Astrocyte (in vitro differentiated cells and primary cell): ENCODE data around the gene SNED1. TPM values are rescaled to one million over a fixed set of nuclear protein-coding genes. Genes with fewer than 3 reads are reported as not detected.

ENCODE experiments used
- DNase-seq: peaks from one replicate; pipeline ENCODE4 v3.0.0-alpha.2; 2010; ENCODE audit warnings: low read depth
- FAIRE-seq: peaks from 2 replicates; lab custom pipeline; 2011; peaks lifted over from hg19 to GRCh38; lab: Jason Lieb, UNC
- H2AFZ ChIP-seq: 2 replicates; pipeline ENCODE4 v1.6.0; 2012; ENCODE audit warnings: low read depth, low read length, inconsistent platforms
- H3K27ac ChIP-seq: 2 replicates; pipeline ENCODE4 v1.5.1; 2011; ENCODE audit warnings: low read depth, low read length, inconsistent platforms
- H3K27me3 ChIP-seq: 2 replicates; pipeline ENCODE4 v1.6.0; 2011; ENCODE audit warnings: low read length, inconsistent platforms; ENCODE audit not compliant: insufficient read depth
- H3K36me3 ChIP-seq: 2 replicates; pipeline ENCODE4 v1.5.1; 2011; ENCODE audit warnings: low read length, inconsistent platforms; ENCODE audit not compliant: insufficient read depth
- H3K4me1 ChIP-seq: 2 replicates; pipeline ENCODE4 v1.5.1; 2011; ENCODE audit warnings: low read length, inconsistent platforms; ENCODE audit not compliant: insufficient read depth
- H3K4me2 ChIP-seq: 2 replicates; pipeline ENCODE4 v1.6.0; 2012; ENCODE audit warnings: low read length, inconsistent platforms
- H3K4me3 ChIP-seq: 2 replicates; pipeline ENCODE4 v1.5.1; 2011; ENCODE audit warnings: low read depth, mild to moderate bottlenecking, low read length, inconsistent platforms; ENCODE audit not compliant: insufficient read depth
- H3K79me2 ChIP-seq: 2 replicates; pipeline ENCODE4 v1.6.0; 2012; ENCODE audit warnings: mild to moderate bottlenecking, low read length, inconsistent platforms; ENCODE audit not compliant: insufficient read depth
- H3K9ac ChIP-seq: 2 replicates; pipeline ENCODE4 v1.6.0; 2012; ENCODE audit warnings: mild to moderate bottlenecking, low read length, inconsistent platforms
- H3K9me3 ChIP-seq: 2 replicates; pipeline ENCODE4 v1.5.1; 2012; ENCODE audit warnings: low read depth, mild to moderate bottlenecking, low read length, inconsistent platforms; ENCODE audit not compliant: insufficient read depth
- H4K20me1 ChIP-seq: 2 replicates; pipeline ENCODE4 v1.6.0; 2012; ENCODE audit warnings: low read length, inconsistent platforms; ENCODE audit not compliant: insufficient read depth
- H3K27ac Mint-ChIP-seq: one replicate; pipeline ENCODE4 v1.8.0; 2021; ENCODE audit warnings: mild to moderate bottlenecking, mixed read lengths; ENCODE audit not compliant: unreplicated experiment
- H3K27me3 Mint-ChIP-seq: one replicate; pipeline ENCODE4 v1.8.0; 2021; ENCODE audit warnings: low read depth, mixed read lengths; ENCODE audit not compliant: unreplicated experiment
- H3K36me3 Mint-ChIP-seq: one replicate; pipeline ENCODE4 v1.8.0; 2021; ENCODE audit warnings: low read depth, mixed read lengths; ENCODE audit not compliant: unreplicated experiment
- H3K4me1 Mint-ChIP-seq: one replicate; pipeline ENCODE4 v1.8.0; 2021; ENCODE audit warnings: low read depth, mixed read lengths; ENCODE audit not compliant: unreplicated experiment
- H3K4me3 Mint-ChIP-seq: one replicate; pipeline ENCODE4 v1.8.0; 2021; ENCODE audit warnings: mild to moderate bottlenecking, moderate library complexity, mixed read lengths; ENCODE audit not compliant: unreplicated experiment
- H3K9me3 Mint-ChIP-seq: one replicate; pipeline ENCODE4 v1.8.0; 2021; ENCODE audit warnings: mild to moderate bottlenecking, mixed read lengths; ENCODE audit not compliant: unreplicated experiment
- EZH2 ChIP-seq: IDR thresholded peaks from 2 replicates; pipeline ENCODE4 v1.6.1; 2012; ENCODE audit warnings: mild to moderate bottlenecking, low read length, inconsistent platforms; ENCODE audit not compliant: insufficient read depth
- total RNA-seq: library from RNA; stranded (reverse); gene quantifications from 2 replicates; pipeline ENCODE4 v1.2.1, GENCODE V29; 2021
- TF ChIP-seq, protein P1 (sequence below): IDR thresholded peaks from 2 replicates; pipeline ENCODE4 v1.5.1; 2011; ENCODE audit warnings: low read depth, mild to moderate bottlenecking, inconsistent platforms, low read length, moderate library complexity; ENCODE audit not compliant: insufficient read depth

SNED1 gene
- total RNA-seq, 1 donor from 2014 or later, result 0.23 TPM

DNA sequence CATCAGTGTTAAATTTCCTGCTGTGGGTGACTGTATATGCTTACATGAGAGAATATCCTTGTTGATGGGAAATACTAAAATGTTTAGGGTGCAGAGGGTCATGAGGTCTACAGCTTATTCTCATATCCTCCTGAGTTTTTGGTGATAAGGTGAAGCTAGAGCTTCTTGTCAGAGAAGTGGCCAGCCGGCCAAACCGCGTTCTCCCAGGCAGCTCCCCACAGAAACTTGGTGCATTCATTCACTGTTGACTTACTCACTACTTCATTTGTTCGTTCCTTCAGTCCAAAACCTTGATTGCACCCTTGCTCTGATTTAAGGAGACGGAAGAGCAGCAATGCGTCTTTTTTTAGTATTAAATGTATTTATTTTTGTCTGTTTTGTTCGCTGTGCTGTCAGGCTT is 8.7 kb downstream of the SNED1 start:
- H3K4me3 ChIP-seq, result no peak overlapping the region
- H3K4me1 ChIP-seq, result peaks cover 17% of the 10 kb centered on the region
- no peak overlapping the region for H3K9ac ChIP-seq
- H3K9me3 ChIP-seq, result peaks cover 13% of the 10 kb centered on the region
- peaks cover 31% of the 10 kb centered on the region for H3K27me3 Mint-ChIP-seq
- H3K27ac Mint-ChIP-seq, result no peak overlapping the region
- FAIRE-seq (no peak), DNase-seq (no peak)
- H3K4me1 Mint-ChIP-seq, result peaks cover 1% of the 10 kb centered on the region
- peaks cover 30% of the 10 kb centered on the region for H3K9me3 Mint-ChIP-seq
- TF ChIP-seq, protein P1, sequence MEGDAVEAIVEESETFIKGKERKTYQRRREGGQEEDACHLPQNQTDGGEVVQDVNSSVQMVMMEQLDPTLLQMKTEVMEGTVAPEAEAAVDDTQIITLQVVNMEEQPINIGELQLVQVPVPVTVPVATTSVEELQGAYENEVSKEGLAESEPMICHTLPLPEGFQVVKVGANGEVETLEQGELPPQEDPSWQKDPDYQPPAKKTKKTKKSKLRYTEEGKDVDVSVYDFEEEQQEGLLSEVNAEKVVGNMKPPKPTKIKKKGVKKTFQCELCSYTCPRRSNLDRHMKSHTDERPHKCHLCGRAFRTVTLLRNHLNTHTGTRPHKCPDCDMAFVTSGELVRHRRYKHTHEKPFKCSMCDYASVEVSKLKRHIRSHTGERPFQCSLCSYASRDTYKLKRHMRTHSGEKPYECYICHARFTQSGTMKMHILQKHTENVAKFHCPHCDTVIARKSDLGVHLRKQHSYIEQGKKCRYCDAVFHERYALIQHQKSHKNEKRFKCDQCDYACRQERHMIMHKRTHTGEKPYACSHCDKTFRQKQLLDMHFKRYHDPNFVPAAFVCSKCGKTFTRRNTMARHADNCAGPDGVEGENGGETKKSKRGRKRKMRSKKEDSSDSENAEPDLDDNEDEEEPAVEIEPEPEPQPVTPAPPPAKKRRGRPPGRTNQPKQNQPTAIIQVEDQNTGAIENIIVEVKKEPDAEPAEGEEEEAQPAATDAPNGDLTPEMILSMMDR, result no peak
- TF ChIP-seq EZH2, result no peak
- no peaks in the 10 kb centered on the region for H3K27me3 ChIP-seq
- H3K36me3 ChIP-seq, result no peaks in the 10 kb centered on the region
- peaks cover 2% of the 10 kb centered on the region for H3K36me3 Mint-ChIP-seq
- peaks cover 3% of the 10 kb centered on the region for H3K79me2 ChIP-seq
- no peaks in the 10 kb centered on the region for H4K20me1 ChIP-seq
- no peak overlapping the region for H3K27ac ChIP-seq
- H3K4me2 ChIP-seq, result no peak overlapping the region
- no peak overlapping the region for H2AFZ ChIP-seq
- no peak overlapping the region for H3K4me3 Mint-ChIP-seq

DNA sequence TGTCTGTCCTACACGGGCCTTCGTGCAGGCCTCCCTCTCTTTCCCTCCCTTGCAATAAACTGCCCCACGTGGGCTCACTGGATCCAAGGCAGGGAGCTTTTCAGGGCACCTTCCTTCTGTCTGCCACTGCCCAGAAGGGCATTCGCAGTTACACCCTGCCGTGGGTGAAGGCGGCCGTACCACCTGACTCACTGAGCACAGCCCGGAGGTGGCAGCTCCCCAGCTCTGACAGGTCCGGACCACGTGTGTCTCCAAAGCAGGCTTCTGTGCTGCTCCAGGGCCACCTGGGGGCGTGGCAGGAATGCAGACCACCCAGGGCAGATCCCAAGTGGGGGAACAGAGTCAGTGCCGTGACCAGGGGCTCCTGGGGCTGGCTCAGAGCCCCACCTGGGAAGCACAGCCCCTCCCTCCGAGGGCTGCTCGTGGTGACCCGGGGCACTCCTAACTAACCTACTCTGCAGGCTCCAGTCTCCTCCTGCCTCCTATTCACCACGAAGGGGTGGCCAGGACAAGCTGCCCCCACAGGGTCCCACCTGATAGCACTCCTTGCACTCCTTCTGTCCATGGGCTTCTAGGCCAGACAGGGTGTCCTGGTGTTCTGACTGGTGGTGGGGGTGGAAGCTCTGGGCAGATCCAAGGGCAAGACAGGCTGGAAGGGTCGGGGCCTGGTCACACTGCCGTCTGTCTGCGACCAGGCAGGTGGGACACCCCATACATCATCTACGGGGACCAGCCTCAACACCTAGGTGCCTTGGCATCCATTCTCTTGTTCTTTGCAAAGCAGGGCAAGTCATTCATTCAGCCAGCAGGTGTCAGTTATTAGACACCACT is 9.7 kb downstream of the SNED1 start:
- Mint-ChIP-seq H3K27me3 (peaks cover 23% of the 10 kb centered on the region), H3K36me3 (peaks cover 2% of the 10 kb centered on the region), H3K27ac (no peak overlapping the region), H3K4me1 (peaks cover 1% of the 10 kb centered on the region), H3K4me3 (no peak overlapping the region), H3K9me3 (peaks cover 25% of the 10 kb centered on the region)
- DNase-seq, result no peak
- peaks cover 17% of the 10 kb centered on the region for H3K4me1 ChIP-seq
- H3K4me3 ChIP-seq, result no peak overlapping the region
- no peak overlapping the region for H2AFZ ChIP-seq
- H3K27ac ChIP-seq, result no peak overlapping the region
- H4K20me1 ChIP-seq, result no peaks in the 10 kb centered on the region
- H3K9ac ChIP-seq, result no peak overlapping the region
- TF ChIP-seq, protein P1, result no peak
- TF ChIP-seq EZH2, result no peak
- H3K79me2 ChIP-seq, result peaks cover 3% of the 10 kb centered on the region
- no peaks in the 10 kb centered on the region for H3K27me3 ChIP-seq
- H3K4me2 ChIP-seq, result no peak overlapping the region
- H3K36me3 ChIP-seq, result no peaks in the 10 kb centered on the region
- no peak for FAIRE-seq
- H3K9me3 ChIP-seq, result peaks cover 13% of the 10 kb centered on the region

DNA sequence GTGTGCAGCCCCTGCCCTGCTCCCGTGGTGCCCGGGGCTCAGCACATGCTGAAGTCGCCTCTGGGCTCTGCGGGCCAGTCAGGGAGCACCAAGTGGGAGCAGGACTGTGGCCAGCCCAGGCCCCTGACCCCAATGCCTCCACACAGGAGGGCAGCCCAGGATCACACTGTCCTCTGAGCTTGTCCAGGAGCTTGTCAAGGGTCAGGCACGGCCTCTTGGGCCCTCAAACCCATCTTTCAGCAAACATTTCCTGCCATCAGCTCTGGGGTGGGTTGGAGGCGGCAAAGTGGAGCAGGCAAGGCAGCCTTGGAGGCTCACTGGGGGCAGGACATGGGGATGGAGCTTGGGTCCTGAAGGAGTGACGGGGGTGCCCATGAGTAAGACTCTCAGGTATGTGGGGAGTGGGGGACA is 10.3 kb downstream of the SNED1 start:
- H3K9me3 ChIP-seq, result peaks cover 7% of the 10 kb centered on the region
- no peaks in the 10 kb centered on the region for H3K36me3 ChIP-seq
- H3K36me3 Mint-ChIP-seq, result peaks cover 2% of the 10 kb centered on the region
- TF ChIP-seq, protein P1, result no peak
- no peak for TF ChIP-seq EZH2
- H3K4me1 ChIP-seq, result peaks cover 17% of the 10 kb centered on the region
- peaks cover 23% of the 10 kb centered on the region for H3K27me3 Mint-ChIP-seq
- H3K27me3 ChIP-seq, result no peaks in the 10 kb centered on the region
- H3K27ac ChIP-seq, result no peak overlapping the region
- H3K9me3 Mint-ChIP-seq, result peaks cover 19% of the 10 kb centered on the region
- no peak overlapping the region for H3K4me3 Mint-ChIP-seq
- DNase-seq (no peak), FAIRE-seq (no peak)
- no peak overlapping the region for H3K4me2 ChIP-seq
- H3K4me1 Mint-ChIP-seq, result peaks cover 1% of the 10 kb centered on the region
- no peaks in the 10 kb centered on the region for H4K20me1 ChIP-seq
- no peak overlapping the region for H3K4me3 ChIP-seq
- no peak overlapping the region for H3K9ac ChIP-seq
- peaks cover 3% of the 10 kb centered on the region for H3K79me2 ChIP-seq
- no peak overlapping the region for H3K27ac Mint-ChIP-seq
- no peak overlapping the region for H2AFZ ChIP-seq
